Islet of Langerhans (tissue), 1 donor: Measurements from ENCODE around the gene CLEC16A.

Experiments used
- FAIRE-seq: peaks from one replicate; lab custom pipeline; 2011; peaks lifted over from hg19 to GRCh38; lab: Jason Lieb, UNC

CLEC16A gene

GRCh38 chr16:11127610-11128195, 183.3 kb downstream of the CLEC16A start:
- FAIRE-seq: no peak

- no peak for FAIRE-seq
Observed at GRCh38 chr16:11128211-11129141, 184.1 kb downstream of the CLEC16A start.

- no peak for FAIRE-seq
Observed at GRCh38 chr16:11129378-11129781, 185.0 kb downstream of the CLEC16A start.

GRCh38 chr16:11130978-11131665, 186.8 kb downstream of the CLEC16A start:
- FAIRE-seq: no peak

- FAIRE-seq: no peak
Observed at GRCh38 chr16:11131706-11132105, 187.3 kb downstream of the CLEC16A start.

- peak; percentile 41 for FAIRE-seq
Observed at GRCh38 chr16:11133344-11133943, 189.1 kb downstream of the CLEC16A start.

- no peak for FAIRE-seq
Observed at GRCh38 chr16:11134722-11135463, 190.5 kb downstream of the CLEC16A start.

- no peak for FAIRE-seq
Observed at GRCh38 chr16:11135464-11135973, 191.2 kb downstream of the CLEC16A start.

GRCh38 chr16:11136600-11136999, 192.2 kb downstream of the CLEC16A start:
- FAIRE-seq: no peak

GRCh38 chr16:11138022-11138768, 193.8 kb downstream of the CLEC16A start:
- no peak for FAIRE-seq

GRCh38 chr16:11138769-11139325, 194.5 kb downstream of the CLEC16A start:
- no peak for FAIRE-seq

GRCh38 chr16:11139326-11140097, 195.1 kb downstream of the CLEC16A start:
- no peak for FAIRE-seq

- no peak for FAIRE-seq
Observed at GRCh38 chr16:11140098-11140375, 195.7 kb downstream of the CLEC16A start.

GRCh38 chr16:11140466-11140865, 196.1 kb downstream of the CLEC16A start:
- FAIRE-seq: no peak

- no peak for FAIRE-seq
Observed at GRCh38 chr16:11140867-11141266, 196.5 kb downstream of the CLEC16A start.

- FAIRE-seq: no peak
Observed at GRCh38 chr16:11141409-11142260, 197.3 kb downstream of the CLEC16A start.

- FAIRE-seq: no peak
Observed at GRCh38 chr16:11142261-11142630, 197.9 kb downstream of the CLEC16A start.

- no peak for FAIRE-seq
Observed at GRCh38 chr16:11142951-11143350, 198.6 kb downstream of the CLEC16A start.

GRCh38 chr16:11143372-11144035, 199.1 kb downstream of the CLEC16A start:
- FAIRE-seq: no peak
